Cardiac fibroblast (primary cell): Measurements from ENCODE around the gene FAM124B.

Source experiments
- DNase-seq, 2 donors: peaks; one replicate each; pipeline versions ENCODE4 v3.0.0 to v3.0.0-alpha.2; 2010; ENCODE audit warnings: low read depth in 2 of 2
- H3K4me3 ChIP-seq, 2 donors: replicated peaks in 1 of 2; 1 replicate in 1 of 2; 2 replicates in 1 of 2; pipeline ENCODE4 v1.5.1; 2011; ENCODE audit warnings: low read depth in 2 of 2, low read length in 2 of 2, mild to moderate bottlenecking in 2 of 2, moderate library complexity in 1 of 2
- CTCF ChIP-seq: IDR thresholded peaks from one replicate; pipeline ENCODE4 v1.5.1; 2011; ENCODE audit warnings: low read depth, mild to moderate bottlenecking, low read length, inconsistent platforms

FAM124B gene

GRCh38 chr2:224405841-224406370 is 4.0 kb upstream of the FAM124B start:
- H3K4me3 ChIP-seq, result no peak overlapping the region
- no peak for TF ChIP-seq CTCF
- peak in 1 of 2 donors; percentile 38 for DNase-seq

GRCh38 chr2:224405412-224405811 is 3.5 kb upstream of the FAM124B start:
- DNase-seq, result no peak
- no peak for TF ChIP-seq CTCF
- H3K4me3 ChIP-seq, result no peak overlapping the region

GRCh38 chr2:224404796-224405195 is 2.9 kb upstream of the FAM124B start:
- TF ChIP-seq CTCF, result no peak
- no peak for DNase-seq
- no peak overlapping the region for H3K4me3 ChIP-seq

GRCh38 chr2:224403657-224404056 is 1.8 kb upstream of the FAM124B start:
- no peak for TF ChIP-seq CTCF
- H3K4me3 ChIP-seq, result no peak overlapping the region
- DNase-seq, result no peak

GRCh38 chr2:224400886-224401632 is 848 bp downstream of the FAM124B start:
- DNase-seq, result no peak
- TF ChIP-seq CTCF, result no peak
- H3K4me3 ChIP-seq, result no peak overlapping the region

GRCh38 chr2:224400174-224400810 is 1.6 kb downstream of the FAM124B start:
- DNase-seq, result no peak
- no peak for TF ChIP-seq CTCF
- H3K4me3 ChIP-seq, result no peak overlapping the region
